Stimulated activated CD4-positive, alpha-beta T cell treated with anti-CD3 and anti-CD28 coated beads, TNF-alpha, amount 100 ng/mL, for 48 hours (primary cell): ENCODE results near the gene CLEC2D.
"Not testable (repeated sequence)": the region's sequence is repeated elsewhere in the genome, so short reads cannot be mapped to it uniquely, and the experiment has no call there.

Experiments
- DNase-seq, 3 donors: peaks; one replicate each; pipeline ENCODE4 v3.0.0-alpha.2; 2020; ENCODE audit warnings: low read depth in 3 of 3

The CLEC2D gene

GRCh38 chr12:9660046-9660445, 9.5 kb upstream of the CLEC2D start:
- DNase-seq, result no peak

GRCh38 chr12:9661720-9662119, 7.8 kb upstream of the CLEC2D start:
- DNase-seq, result no peak

- DNase-seq, result no peak
Observed at GRCh38 chr12:9662488-9662887, 7.0 kb upstream of the CLEC2D start.

GRCh38 chr12:9667403-9668160, 1.9 kb upstream of the CLEC2D start:
- no peak for DNase-seq

- no peak for DNase-seq
Observed at GRCh38 chr12:9668161-9669018, 1.1 kb upstream of the CLEC2D start.

GRCh38 chr12:9669019-9669326, 540 bp upstream of the CLEC2D start:
- DNase-seq, result no peak

- not testable (repeated sequence) for DNase-seq
Observed at GRCh38 chr12:9672340-9672739, 2.8 kb downstream of the CLEC2D start.

- DNase-seq, result peak in 2 of 3 donors; percentile 63 to 67
Observed at GRCh38 chr12:9673404-9674225, 4.1 kb downstream of the CLEC2D start.

GRCh38 chr12:9674226-9674590, 4.7 kb downstream of the CLEC2D start:
- no peak for DNase-seq

GRCh38 chr12:9682508-9682907, 13.0 kb downstream of the CLEC2D start:
- not testable (repeated sequence) for DNase-seq

- DNase-seq, result not testable (repeated sequence)
Observed at GRCh38 chr12:9682949-9683348, 13.4 kb downstream of the CLEC2D start.

- DNase-seq, result not testable (repeated sequence)
Observed at GRCh38 chr12:9685366-9685765, 15.9 kb downstream of the CLEC2D start.

GRCh38 chr12:9685915-9686314, 16.4 kb downstream of the CLEC2D start:
- no peak for DNase-seq

GRCh38 chr12:9687228-9687627, 17.7 kb downstream of the CLEC2D start:
- DNase-seq, result no peak

- DNase-seq, result no peak
Observed at GRCh38 chr12:9692909-9693308, 23.4 kb downstream of the CLEC2D start.

GRCh38 chr12:9694241-9694640, 24.7 kb downstream of the CLEC2D start:
- DNase-seq, result no peak

- DNase-seq, result not testable (repeated sequence)
Observed at GRCh38 chr12:9695150-9695549, 25.6 kb downstream of the CLEC2D start.

GRCh38 chr12:9695661-9696060, 26.1 kb downstream of the CLEC2D start:
- DNase-seq, result not testable (repeated sequence)

GRCh38 chr12:9697619-9698018, 28.1 kb downstream of the CLEC2D start:
- no peak for DNase-seq

- no peak for DNase-seq
Observed at GRCh38 chr12:9698681-9699080, 29.2 kb downstream of the CLEC2D start.

GRCh38 chr12:9699269-9699897, 29.9 kb downstream of the CLEC2D start:
- no peak for DNase-seq
